ENCODE measurements around the gene KCNJ13. TPM values are rescaled to one million over a fixed set of nuclear protein-coding genes. Genes with fewer than 3 reads are reported as not detected.
"Not testable (repeated sequence)": the region's sequence is repeated elsewhere in the genome, so short reads cannot be mapped to it uniquely, and the experiment has no call there.

KCNJ13 gene
- total RNA-seq, 1 experiment from 2014 or later, result not detected

DNA sequence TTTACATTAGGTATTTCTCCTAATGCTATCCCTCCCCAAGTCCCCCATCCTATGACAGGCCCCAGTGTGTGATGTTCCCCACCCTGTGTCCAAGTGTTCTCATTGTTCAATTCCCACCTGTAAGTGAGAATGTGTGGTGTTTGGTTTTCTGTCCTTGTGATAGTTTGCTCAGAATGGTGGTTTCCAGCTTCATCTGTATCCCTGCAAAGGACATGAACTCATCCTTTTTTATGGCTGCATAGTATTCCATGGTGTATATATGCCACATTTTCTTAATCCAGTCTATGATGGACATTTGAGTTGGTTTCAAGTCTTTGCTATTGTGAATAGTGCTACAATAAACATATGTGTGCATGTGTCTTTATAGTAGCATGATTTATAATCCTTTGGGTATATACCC, 56.3 kb downstream of the KCNJ13 start:
- H3K36me3 ChIP-seq (ENCODE audit: control insufficient read depth in 1 of 2, insufficient read depth in 2 of 2, low read length in 2 of 2); H3K9me3 ChIP-seq (ENCODE audit: control insufficient read depth in 1 of 2, insufficient read depth in 1 of 2, low read depth in 1 of 2, low read length in 2 of 2); POLR2A ChIA-PET; DNase-seq (ENCODE audit: low read depth, low spot score); H3K9ac ChIP-seq (ENCODE audit: low read length); H4K20me1 ChIP-seq (ENCODE audit: insufficient read depth); BruUV-seq (replicated peaks); H3K27me3 ChIP-seq (ENCODE audit: insufficient read depth, low read length); H3K4me1 ChIP-seq (ENCODE audit: control insufficient read depth in 1 of 2, insufficient read depth in 2 of 2, low read length in 2 of 2); H2AFZ ChIP-seq (ENCODE audit: low read depth, low read length, poor library complexity, severe bottlenecking); RAD21 ChIA-PET (ENCODE audit: low non-redundant PET in 1 of 2, low total read pairs in 2 of 2, uncharacterized antibody in 2 of 2, unreplicated experiment in 2 of 2); intact Hi-C loops (cut with micrococcal nuclease); H3K9me2 ChIP-seq (ENCODE audit: insufficient read depth); H3K4me3 ChIP-seq (replicated peaks in 1 of 2; ENCODE audit: low read depth in 1 of 2, low read length in 2 of 2); ATAC-seq; H3K4me2 ChIP-seq (ENCODE audit: low read length); H3K27ac ChIP-seq (ENCODE audit: low read depth, low read length): not testable (repeated sequence)
- peaks cover 93% of the 10 kb centered on the region for H3K79me2 ChIP-seq (ENCODE audit: insufficient read depth, low read length)
- CTCF ChIA-PET, result interaction anchor here (0.6 kb wide), 1 partner anchor 39 kb away, joined by 3 read pairs; no protein-coding TSS in a partner anchor

Other genes starting within 250 kb of the KCNJ13 start
- not detected for gene CHRNG, start 236.9 kb downstream of the KCNJ13 start, total RNA-seq (2021; ENCODE audit: unreplicated experiment)
- gene TIGD1, start 226.0 kb downstream of the KCNJ13 start, total RNA-seq (2021; ENCODE audit: unreplicated experiment), result 6.0 TPM
- gene EIF4E2, start 225.9 kb downstream of the KCNJ13 start, total RNA-seq (2021; ENCODE audit: unreplicated experiment), result 58.6 TPM
- 0.52 TPM for gene EFHD1, start 143.0 kb downstream of the KCNJ13 start, total RNA-seq (2021; ENCODE audit: unreplicated experiment)
- gene GIGYF2, start 79.2 kb downstream of the KCNJ13 start, total RNA-seq (2021; ENCODE audit: unreplicated experiment), result 60.6 TPM
- 14.0 TPM for gene SNORC, start 93.7 kb upstream of the KCNJ13 start, total RNA-seq (2021; ENCODE audit: unreplicated experiment)
- gene NGEF, start 236.7 kb upstream of the KCNJ13 start, total RNA-seq (2021; ENCODE audit: unreplicated experiment), result 12.6 TPM